IMR-90 (cell line): ENCODE results near the gene MYOM1. TPM values are rescaled to one million over a fixed set of nuclear protein-coding genes. Genes with fewer than 3 reads are reported as not detected.

ENCODE experiments used
- ATAC-seq: fragments of 200-7000 bp; cut with Tn5 transposase; 2 replicates; pipeline ENCODE4 v1.9.1; 2020; ENCODE audit warnings: low read depth, mild to moderate bottlenecking, moderate library complexity
- BruUV-seq: library from RNA; stranded (reverse); fragments of 400-500 nt; replicated peaks from 2 replicates; lab custom pipeline; 2021; lab: Mats Ljungman, UMichigan
- CTCF ChIA-PET: fragments of 300-600 bp; formaldehyde crosslinking; extraction: SDS; loops from one replicate; lab custom pipeline; 2021; ENCODE audit warnings: antibody characterized with exemption; lab: Yijun Ruan, JAX
- POLR2A ChIA-PET: fragments of 300-600 bp; sonication (Branson Sonifier 250); formaldehyde crosslinking; loops from one replicate; lab custom pipeline; 2022; ENCODE audit warnings: antibody characterized with exemption; ENCODE audit not compliant: unreplicated experiment; lab: Charles Lee
- DNase-seq: peaks from one replicate; pipeline ENCODE4 v3.0.0; 2013
- H2AFZ ChIP-seq: replicated peaks from 2 replicates; pipeline ENCODE3; 2013; ENCODE audit warnings: low read length, mild to moderate bottlenecking; ENCODE audit not compliant: poor library complexity
- H2AK5ac ChIP-seq: 2 replicates; pipeline ENCODE4 v1.6.1; 2013; ENCODE audit warnings: low read depth, low read length, inconsistent platforms
- H2AK9ac ChIP-seq: replicated peaks from 2 replicates; pipeline ENCODE3; 2013; ENCODE audit warnings: mild to moderate bottlenecking, low read depth, low read length, moderate library complexity; ENCODE audit not compliant: poor library complexity
- H2BK120ac ChIP-seq: 2 replicates; pipeline ENCODE4 v1.6.1; 2013; ENCODE audit warnings: low read depth, low read length, inconsistent platforms
- H2BK15ac ChIP-seq: 3 replicates; pipeline ENCODE4 v1.6.1; 2013; ENCODE audit warnings: low read depth, low read length, inconsistent platforms
- H2BK20ac ChIP-seq: 2 replicates; pipeline ENCODE4 v1.6.1; 2013; ENCODE audit warnings: low read depth, mild to moderate bottlenecking, inconsistent platforms, low read length, moderate library complexity
- H2BK5ac ChIP-seq: 2 replicates; pipeline ENCODE4 v1.6.1; 2013; ENCODE audit warnings: mild to moderate bottlenecking, low read depth, low read length, inconsistent platforms; ENCODE audit not compliant: poor library complexity, severe bottlenecking
- H3K14ac ChIP-seq: replicated peaks from 2 replicates; pipeline ENCODE4 v1.6.1; 2013; ENCODE audit warnings: low read depth, low read length, inconsistent platforms
- H3K18ac ChIP-seq: 2 replicates; pipeline ENCODE4 v1.6.1; 2013; ENCODE audit warnings: low read depth, low read length, control low read depth
- H3K23ac ChIP-seq: 2 replicates; pipeline ENCODE4 v1.6.1; 2013; ENCODE audit warnings: low read depth, low read length, inconsistent platforms
- H3K27ac ChIP-seq: 2 replicates; pipeline ENCODE4 v1.5.1; 2013; ENCODE audit warnings: mild to moderate bottlenecking, control low read depth, low read length; ENCODE audit not compliant: insufficient read depth
- H3K27me3 ChIP-seq: 2 replicates; pipeline ENCODE4 v1.6.1; 2013; ENCODE audit warnings: low read length; ENCODE audit not compliant: control insufficient read depth, insufficient read depth
- H3K36me3 ChIP-seq: 2 replicates; pipeline ENCODE4 v1.6.1; 2013; ENCODE audit warnings: low read length, mixed read lengths; ENCODE audit not compliant: control insufficient read depth, insufficient read depth
- H3K4ac ChIP-seq: 2 replicates; pipeline ENCODE4 v1.6.1; 2013; ENCODE audit warnings: low read depth, low read length, inconsistent platforms
- H3K4me1 ChIP-seq: 2 replicates; pipeline ENCODE4 v1.6.1; 2013; ENCODE audit warnings: low read length, mixed read lengths; ENCODE audit not compliant: control insufficient read depth, insufficient read depth
- H3K4me2 ChIP-seq: 2 replicates; pipeline ENCODE4 v1.6.1; 2013; ENCODE audit warnings: low read depth, mild to moderate bottlenecking, control low read depth, low read length, moderate library complexity
- H3K4me3 ChIP-seq: 2 replicates; pipeline ENCODE4 v1.5.1; 2013; ENCODE audit warnings: low read depth, mild to moderate bottlenecking, control low read depth, low read length, moderate library complexity; ENCODE audit not compliant: insufficient read depth
- H3K56ac ChIP-seq: 2 replicates; pipeline ENCODE4 v1.6.1; 2013; ENCODE audit warnings: low read length, inconsistent platforms; ENCODE audit not compliant: insufficient read depth; ENCODE audit errors: extremely low read depth
- H3K79me1 ChIP-seq, 2 experiments: 2 replicates each; pipeline ENCODE4 v1.6.1; 2013; ENCODE audit warnings: low read length in 2 of 2, inconsistent platforms in 1 of 2, low read depth in 1 of 2
- H3K9ac ChIP-seq: 2 replicates; pipeline ENCODE4 v1.6.1; 2013; ENCODE audit warnings: low read depth, low read length, control low read depth
- H3K9me1 ChIP-seq: 2 replicates; pipeline ENCODE4 v1.6.1; 2013; ENCODE audit warnings: low read length, inconsistent platforms; ENCODE audit not compliant: insufficient read depth
- H3K9me3 ChIP-seq: 2 replicates; pipeline ENCODE4 v1.6.1; 2013; ENCODE audit warnings: low read length; ENCODE audit not compliant: control insufficient read depth, insufficient read depth
- H4K20me1 ChIP-seq: 2 replicates; pipeline ENCODE4 v1.6.1; 2013; ENCODE audit warnings: low read length, inconsistent platforms; ENCODE audit not compliant: insufficient read depth
- H4K5ac ChIP-seq: 2 replicates; pipeline ENCODE4 v1.6.1; 2013; ENCODE audit warnings: mild to moderate bottlenecking, low read depth, low read length, control low read depth
- H4K8ac ChIP-seq, 2 experiments: 2 replicates each; pipeline ENCODE4 v1.6.1; 2013; ENCODE audit warnings: low read depth in 2 of 2, low read length in 2 of 2, control low read depth in 1 of 2, inconsistent platforms in 1 of 2
- H4K91ac ChIP-seq: 2 replicates; pipeline ENCODE4 v1.6.1; 2013; ENCODE audit warnings: low read depth, low read length, inconsistent platforms; ENCODE audit not compliant: insufficient read depth
- BHLHE40 ChIP-seq: fragments of 150-350 bp; IDR thresholded peaks from 2 replicates; pipeline ENCODE4 v1.6.1; 2016; ENCODE audit warnings: mild to moderate bottlenecking, low read depth, low read length
- CHD1 ChIP-seq: IDR thresholded peaks from 2 replicates; pipeline ENCODE4 v1.6.1; 2012; ENCODE audit warnings: low read depth, low read length, improper control_type of control experiment
- FOS ChIP-seq: fragments of 150-350 bp; IDR thresholded peaks from 2 replicates; pipeline ENCODE4 v1.6.1; 2016; ENCODE audit warnings: low read depth, low read length
- MAZ ChIP-seq: IDR thresholded peaks from 2 replicates; pipeline ENCODE4 v1.6.1; 2012; ENCODE audit warnings: low read depth, mild to moderate bottlenecking, low read length, improper control_type of control experiment, moderate library complexity, borderline replicate concordance
- RCOR1 ChIP-seq: IDR thresholded peaks from 2 replicates; pipeline ENCODE4 v1.6.1; 2012; ENCODE audit warnings: mild to moderate bottlenecking, low read length, improper control_type of control experiment; ENCODE audit not compliant: insufficient replicate concordance
- RFX5 ChIP-seq: IDR thresholded peaks from 2 replicates; pipeline ENCODE4 v1.8.0; 2012; ENCODE audit warnings: low read depth, mild to moderate bottlenecking, low read length, moderate library complexity
- WGBS, 2 experiments: methylation state at CpG; one replicate each; pipeline versions ENCODE4 v1.1.5 to v1.1.7; 2013; ENCODE audit warnings: missing lambda C conversion rate in 2 of 2; ENCODE audit not compliant: insufficient read length in 1 of 2; ENCODE audit errors: extremely low coverage in 2 of 2; 5-methylcytosine and 5-hydroxymethylcytosine counted together
- dilution Hi-C: fragments of 300-500 bp; cut with HindIII; formaldehyde crosslinking; loops from one replicate; pipeline ENCODE4 v1.14.3; 2018; ENCODE audit warnings: low sequenced_read_pairs; ENCODE audit not compliant: unreplicated experiment
- in situ Hi-C: fragments of 300-500 bp; cut with MboI; formaldehyde crosslinking; loops from 3 replicates; pipeline ENCODE4 v1.14.3; 2019; ENCODE audit warnings: low sequenced_read_pairs, inconsistent platforms, mixed read lengths
- intact Hi-C: fragments of 100-400 bp; cut with micrococcal nuclease; formaldehyde crosslinking; loops from 2 replicates; pipeline ENCODE4 v1.10.0; 2022
- polyA plus RNA-seq, 3 experiments: library from polyadenylated mRNA; depleted of rRNA; stranded (reverse); fragments of >200 nt; gene quantifications; 2 replicates each; pipeline ENCODE4 v1.2.3, GENCODE V29; 2012; ENCODE audit warnings: low replicate concordance in 1 of 3
- total RNA-seq: library from RNA; depleted of rRNA; stranded (reverse); fragments of >200 nt; gene quantifications from 2 replicates; pipeline ENCODE4 v1.2.3, GENCODE V29; 2012
- TF ChIP-seq, protein P1 (sequence below): conservative IDR thresholded peaks from 2 replicates; pipeline ENCODE4 v1.5.1; 2012; ENCODE audit warnings: mild to moderate bottlenecking, low read depth, low read length, improper control_type of control experiment

Gene MYOM1
- total and polyA plus RNA-seq, 2 of the 4 experiments (the other 2 are of a cell fraction) = under 0.01 to 0.10 TPM

DNA sequence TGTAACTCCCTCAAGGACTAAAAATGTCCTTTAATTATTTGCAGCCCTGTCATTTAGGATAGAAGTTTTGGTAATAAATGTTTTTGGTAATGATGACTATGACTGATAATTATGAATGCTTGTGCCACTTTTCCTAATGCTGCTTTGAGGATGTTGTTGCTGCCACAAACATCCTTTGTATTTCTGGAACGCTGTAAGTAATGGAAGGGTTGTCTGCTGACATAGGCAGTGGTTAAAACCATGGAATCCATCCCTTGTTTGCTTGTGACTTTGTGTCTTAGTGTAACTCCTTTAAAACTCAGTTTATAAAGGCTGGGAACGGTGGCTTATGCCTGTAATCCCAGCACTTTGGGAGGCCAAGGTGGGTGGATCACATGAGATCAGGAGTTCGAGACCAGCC, 187.0 kb downstream of the MYOM1 start:
- Histone ChIP-seq H3K56ac (no peak overlapping the region), H3K4ac (no peak overlapping the region), H4K8ac (no peak overlapping the region), H3K4me3 (no peak overlapping the region), H3K79me1 (no peaks in the 10 kb centered on the region), H3K14ac (no peak overlapping the region), H2AFZ (no peak overlapping the region), H3K4me2 (no peak overlapping the region), H2AK5ac (no peak overlapping the region), H3K27me3 (no peaks in the 10 kb centered on the region), H3K23ac (no peak overlapping the region), H3K9ac (no peak overlapping the region), H3K18ac (no peak overlapping the region), H3K36me3 (no peaks in the 10 kb centered on the region), H4K5ac (no peak overlapping the region), H2BK15ac (no peak overlapping the region), H3K27ac (no peak overlapping the region), H2BK5ac (no peak overlapping the region), H2AK9ac (no peak overlapping the region), H2BK20ac (peak overlapping the region; percentile 20; the same call in 1 of the 2 replicates), H3K9me1 (0 out of 2 replicates have a peak, but pooled peaks cover 7% of the 10 kb centered on the region), H4K91ac (no peak overlapping the region), H3K9me3 (no peaks in the 10 kb centered on the region), H4K20me1 (no peaks in the 10 kb centered on the region), H2BK120ac (no peak overlapping the region), H3K4me1 (peaks cover 8% of the 10 kb centered on the region)
- ChIA-PET CTCF (no interaction called here), POLR2A (no interaction called here)
- TF ChIP-seq CHD1 = no peak
- TF ChIP-seq RCOR1 = no peak
- TF ChIP-seq FOS = no peak
- no peak for TF ChIP-seq BHLHE40
- TF ChIP-seq MAZ = no peak
- TF ChIP-seq, protein P1, sequence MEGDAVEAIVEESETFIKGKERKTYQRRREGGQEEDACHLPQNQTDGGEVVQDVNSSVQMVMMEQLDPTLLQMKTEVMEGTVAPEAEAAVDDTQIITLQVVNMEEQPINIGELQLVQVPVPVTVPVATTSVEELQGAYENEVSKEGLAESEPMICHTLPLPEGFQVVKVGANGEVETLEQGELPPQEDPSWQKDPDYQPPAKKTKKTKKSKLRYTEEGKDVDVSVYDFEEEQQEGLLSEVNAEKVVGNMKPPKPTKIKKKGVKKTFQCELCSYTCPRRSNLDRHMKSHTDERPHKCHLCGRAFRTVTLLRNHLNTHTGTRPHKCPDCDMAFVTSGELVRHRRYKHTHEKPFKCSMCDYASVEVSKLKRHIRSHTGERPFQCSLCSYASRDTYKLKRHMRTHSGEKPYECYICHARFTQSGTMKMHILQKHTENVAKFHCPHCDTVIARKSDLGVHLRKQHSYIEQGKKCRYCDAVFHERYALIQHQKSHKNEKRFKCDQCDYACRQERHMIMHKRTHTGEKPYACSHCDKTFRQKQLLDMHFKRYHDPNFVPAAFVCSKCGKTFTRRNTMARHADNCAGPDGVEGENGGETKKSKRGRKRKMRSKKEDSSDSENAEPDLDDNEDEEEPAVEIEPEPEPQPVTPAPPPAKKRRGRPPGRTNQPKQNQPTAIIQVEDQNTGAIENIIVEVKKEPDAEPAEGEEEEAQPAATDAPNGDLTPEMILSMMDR = no peak
- TF ChIP-seq RFX5 = no peak
- no CpG with 5 or more reads among the region's 3 CpGs for WGBS, 2 experiments
- in situ Hi-C loops (no loop called here), dilution Hi-C loops (no loop called here), intact Hi-C loops (no loop called here)
- BruUV-seq = no TSS peak
- ATAC-seq = no peak
- no peak for DNase-seq
